Cerebellar cortex (tissue), 1 donor: ENCODE measurements around the gene VWA3B.
A peak's percentile ranks its signal among the peaks of the same experiment; 100 is the strongest.
"Not testable (repeated sequence)": the region's sequence is repeated elsewhere in the genome, so short reads cannot be mapped to it uniquely, and the experiment has no call there.

ENCODE experiments used
- DNase-seq: peaks from one replicate; pipeline ENCODE4 v3.0.0-alpha.2; 2015; ENCODE audit warnings: low spot score

The VWA3B gene

DNA sequence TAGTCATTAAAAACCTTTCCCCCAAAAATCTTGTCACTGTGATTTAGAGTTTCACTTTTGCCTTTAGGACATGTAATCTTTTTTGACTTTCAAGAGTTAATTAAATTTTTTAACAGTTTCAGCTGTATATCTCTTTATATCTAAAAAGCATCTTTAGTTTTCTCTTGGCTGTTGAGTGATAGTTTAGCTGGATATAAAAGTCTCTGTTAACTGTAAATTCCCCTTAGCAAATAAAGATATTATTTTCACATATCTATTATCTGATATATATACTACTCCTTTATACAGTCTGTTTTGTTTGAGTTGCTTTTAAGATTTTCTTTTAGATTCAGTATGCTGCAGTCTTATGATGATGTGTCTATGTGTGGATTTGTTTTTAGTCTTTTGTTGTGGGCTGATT, 160.4 kb downstream of the VWA3B start:
- no peak for DNase-seq

DNA sequence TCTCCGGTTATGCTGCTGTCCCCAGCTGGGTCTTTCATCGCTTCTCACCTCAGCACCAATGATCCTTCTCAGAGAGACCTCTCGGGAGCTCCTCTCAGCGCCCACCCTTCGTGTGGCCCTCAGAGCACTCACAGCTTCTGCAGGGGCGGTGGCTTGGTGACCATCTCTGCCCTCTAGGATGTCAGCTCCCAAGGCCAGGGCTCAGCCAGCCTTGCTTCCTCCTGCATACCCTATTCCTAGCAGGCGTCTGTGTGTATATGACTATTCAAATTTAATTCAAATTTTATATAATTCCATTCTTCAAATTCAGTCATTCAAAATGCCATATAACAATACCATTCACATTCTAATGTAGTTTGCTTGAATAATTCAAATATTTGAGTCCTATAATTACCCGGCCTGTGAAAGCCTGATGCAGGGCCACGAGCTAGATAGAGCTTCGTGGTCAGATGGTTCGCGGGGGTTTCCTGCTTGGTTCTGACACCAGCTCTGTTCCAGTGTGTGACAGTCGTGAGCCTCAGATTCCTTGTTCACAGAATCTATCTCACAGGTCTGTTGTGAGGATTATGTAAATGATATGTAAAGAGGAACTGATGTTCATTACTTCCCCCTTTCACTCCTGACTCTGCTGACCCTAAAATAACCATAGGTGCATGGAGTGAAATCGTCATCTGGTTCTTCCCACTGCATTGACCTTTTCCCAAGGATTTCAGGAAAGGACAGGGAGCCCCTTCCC, 165.2 kb downstream of the VWA3B start:
- DNase-seq: no peak

DNA sequence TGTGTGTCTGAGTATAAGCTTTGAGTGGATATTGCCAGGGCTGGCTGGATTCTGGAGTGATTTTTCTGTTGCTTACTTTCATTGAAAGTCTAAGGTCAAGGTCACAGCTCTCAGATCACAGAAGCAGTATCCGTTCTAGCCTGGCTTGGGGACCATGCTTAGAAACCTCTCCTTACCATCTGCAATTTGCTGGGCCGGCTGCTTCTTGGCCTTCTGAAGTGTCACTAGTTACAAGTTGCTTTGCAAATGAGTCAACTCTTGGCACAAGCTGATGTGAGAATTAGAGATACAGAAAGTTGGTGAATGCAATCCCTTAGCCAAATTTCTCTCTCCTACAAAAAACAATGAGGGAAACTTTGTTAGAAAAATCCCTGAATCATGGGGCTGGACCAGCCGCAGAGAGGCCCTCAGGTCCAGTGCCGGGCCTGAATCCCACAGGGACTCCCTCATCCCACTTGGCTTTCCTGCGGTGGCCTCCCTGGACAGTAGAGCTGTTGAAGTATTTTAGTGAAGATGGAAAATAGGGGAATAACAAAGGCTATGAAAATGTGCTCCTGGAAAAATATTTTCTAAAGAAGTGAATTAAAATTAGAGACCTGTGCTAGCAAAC, 166.6 kb downstream of the VWA3B start:
- DNase-seq: no peak

DNA sequence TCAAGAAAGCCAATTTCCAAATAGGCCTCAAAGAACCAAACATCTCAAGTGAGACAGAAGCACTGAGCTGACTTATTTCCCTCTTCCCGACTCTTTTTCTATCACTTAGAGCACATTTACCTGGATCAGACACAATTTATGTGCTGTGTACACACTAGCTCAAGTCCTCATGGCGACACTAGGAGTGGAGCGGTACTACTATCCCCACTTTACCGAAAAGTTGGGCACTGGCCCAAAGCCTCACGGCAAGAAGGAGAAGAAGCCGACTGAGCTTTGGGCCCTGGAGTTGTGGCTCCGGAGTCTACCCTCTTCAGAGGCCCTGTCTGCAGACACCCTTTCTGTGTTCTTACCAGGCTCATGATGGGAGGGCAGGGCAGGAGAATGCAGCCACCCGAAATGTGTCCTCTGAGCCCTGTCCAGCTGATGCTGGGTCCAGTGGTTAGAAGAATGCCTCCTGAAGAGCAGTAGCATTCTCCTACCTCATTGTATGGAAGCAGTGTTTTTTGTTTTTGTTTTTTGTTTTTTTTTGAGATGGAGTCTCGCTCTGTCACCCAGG, 167.6 kb downstream of the VWA3B start:
- DNase-seq: no peak

DNA sequence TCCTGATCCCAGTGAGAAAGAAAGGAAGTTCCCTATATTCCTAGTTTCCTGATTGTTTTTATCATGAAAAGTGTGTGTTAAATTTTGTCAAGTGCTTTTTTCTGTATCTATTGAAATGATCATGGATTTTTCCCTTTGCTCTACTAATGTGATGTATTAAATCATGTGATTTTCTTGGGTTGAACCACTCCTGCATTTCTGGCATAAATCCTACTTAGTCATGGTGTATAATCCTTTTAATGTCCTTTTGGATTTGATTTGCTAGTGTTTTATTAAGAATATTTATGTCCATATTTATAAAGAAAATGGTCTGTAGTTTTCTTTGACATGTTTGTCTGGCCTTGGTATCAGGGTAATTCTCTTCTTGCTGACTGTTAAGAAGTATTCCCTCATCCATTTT, 171.9 kb downstream of the VWA3B start:
- DNase-seq: no peak

DNA sequence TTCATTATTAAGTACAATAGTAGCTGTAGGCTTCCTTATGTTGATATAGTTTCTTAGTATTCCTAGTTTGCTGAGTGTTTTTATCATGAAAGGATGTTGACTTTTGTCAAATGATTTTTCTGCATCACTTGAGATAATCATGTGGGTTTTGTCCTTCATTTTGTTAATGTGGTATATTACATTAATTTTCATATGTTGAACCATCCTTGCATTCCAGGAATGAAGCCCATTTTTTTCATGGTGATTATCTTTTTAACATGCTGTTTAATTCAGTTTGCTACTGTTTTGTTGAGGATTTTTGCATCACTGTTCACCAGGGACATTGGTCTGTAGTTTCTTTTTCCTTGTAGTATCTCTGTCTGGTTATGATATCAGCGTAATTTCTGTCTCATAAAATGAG, 176.4 kb downstream of the VWA3B start:
- no peak for DNase-seq

DNA sequence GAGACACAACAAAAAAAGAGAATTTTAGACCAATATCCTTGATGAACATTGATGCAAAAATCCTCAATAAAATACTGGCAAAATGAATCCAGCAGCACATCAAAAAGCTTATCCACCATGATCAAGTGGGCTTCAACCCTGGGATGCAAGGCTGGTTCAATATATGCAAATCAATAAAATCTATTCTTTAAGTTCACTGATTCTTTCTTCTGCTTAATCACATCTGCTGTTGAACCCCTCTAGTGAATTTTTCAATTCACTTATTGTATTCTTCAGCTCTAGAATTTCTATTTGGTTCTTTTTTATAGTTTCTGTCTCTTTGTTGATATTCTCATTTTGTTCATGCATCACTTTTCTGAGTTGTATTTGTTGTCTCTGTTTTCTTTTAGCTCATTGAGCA, 181.3 kb downstream of the VWA3B start:
- DNase-seq: not testable (repeated sequence)

DNA sequence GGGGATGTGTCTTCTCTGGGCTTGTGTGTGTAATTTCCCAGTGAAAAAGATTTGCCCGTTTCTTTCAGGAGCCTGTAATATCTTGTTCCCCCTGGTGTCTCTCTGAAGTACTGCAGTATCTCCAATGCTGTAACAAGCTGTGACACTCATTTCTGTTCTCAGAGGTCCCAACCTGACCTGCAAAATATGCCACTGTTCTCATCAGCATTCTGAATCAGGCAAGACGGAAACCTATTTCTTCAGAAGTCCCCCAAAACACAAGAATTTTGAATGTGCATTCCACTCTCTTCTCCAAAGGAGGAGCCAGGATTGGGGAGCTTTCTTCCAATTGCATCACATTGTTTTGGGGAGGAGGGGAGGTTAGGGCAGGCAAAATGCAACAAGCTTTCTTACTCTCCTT, 182.3 kb downstream of the VWA3B start:
- DNase-seq: peak; percentile 36

DNA sequence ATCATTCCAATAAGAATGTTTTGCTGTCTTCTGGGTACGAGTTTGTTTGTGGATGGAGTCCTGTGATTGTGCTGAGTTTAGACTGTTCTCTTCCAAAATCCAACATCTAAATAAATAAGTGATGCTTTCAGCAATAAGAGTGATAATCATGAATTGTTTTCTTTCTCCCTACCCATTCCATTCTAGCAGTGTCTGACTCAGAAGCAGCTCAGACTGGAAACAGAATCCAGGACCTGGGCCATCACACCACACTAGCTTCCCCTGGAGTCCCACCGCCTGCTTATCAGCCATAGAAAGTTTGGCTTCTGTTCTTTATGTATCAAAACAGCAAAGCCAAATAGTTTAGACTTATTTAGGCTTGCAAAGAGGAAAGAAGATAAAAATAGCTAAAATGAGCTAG, 182.9 kb downstream of the VWA3B start:
- DNase-seq: no peak

DNA sequence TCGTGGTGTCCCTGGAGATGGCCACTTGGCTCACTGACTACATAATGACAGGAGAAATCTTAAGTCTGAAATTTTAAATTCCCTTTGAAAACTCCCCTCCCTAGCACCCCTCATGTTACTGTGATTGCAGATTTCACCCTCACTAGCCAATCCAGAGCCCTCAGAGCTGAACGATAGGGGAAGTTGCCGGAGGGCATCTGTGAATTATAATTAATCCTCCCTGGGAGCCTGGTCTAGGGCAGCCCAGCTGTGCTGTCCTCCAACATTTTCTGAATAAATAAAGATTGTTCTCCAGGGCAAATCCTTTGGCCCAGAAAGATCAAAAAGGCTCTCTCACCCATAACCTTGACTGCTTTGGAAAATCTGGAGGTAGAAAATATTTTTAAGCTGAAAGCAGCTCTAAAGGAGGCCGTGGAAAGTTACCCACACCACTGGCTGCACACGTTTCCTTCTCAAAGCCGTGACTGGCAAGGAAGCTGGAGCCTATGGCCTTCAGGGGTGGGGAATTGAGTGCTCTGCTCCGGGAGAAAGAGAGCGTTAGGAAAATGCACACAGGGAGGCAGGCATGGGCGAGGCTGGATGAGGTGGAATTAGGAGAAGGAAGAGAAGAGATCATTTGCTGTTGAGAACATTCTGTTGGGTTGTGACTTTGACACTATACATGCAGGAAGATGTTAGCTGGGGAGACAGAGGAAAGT, 190.3 kb downstream of the VWA3B start:
- DNase-seq: no peak

DNA sequence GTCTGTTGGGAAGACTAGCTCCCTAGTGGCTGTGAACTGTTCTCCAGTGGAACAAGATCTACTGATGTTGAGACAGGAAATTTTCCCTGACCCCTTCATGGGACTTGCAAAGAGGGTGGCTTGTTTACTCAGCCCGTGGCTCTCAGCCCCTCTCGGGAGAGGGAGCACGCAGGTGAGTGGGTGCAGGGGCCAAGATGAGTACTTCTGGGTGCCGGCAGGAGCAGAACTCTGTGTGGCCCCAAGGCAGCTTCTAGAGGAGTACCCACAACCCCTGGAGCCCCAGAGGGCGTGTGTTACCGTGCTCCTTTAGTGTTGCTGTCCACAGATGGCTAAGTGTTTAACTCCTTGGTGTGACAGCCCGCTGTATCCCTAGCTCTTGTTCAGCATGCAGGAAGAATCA, 191.1 kb downstream of the VWA3B start:
- DNase-seq: no peak

DNA sequence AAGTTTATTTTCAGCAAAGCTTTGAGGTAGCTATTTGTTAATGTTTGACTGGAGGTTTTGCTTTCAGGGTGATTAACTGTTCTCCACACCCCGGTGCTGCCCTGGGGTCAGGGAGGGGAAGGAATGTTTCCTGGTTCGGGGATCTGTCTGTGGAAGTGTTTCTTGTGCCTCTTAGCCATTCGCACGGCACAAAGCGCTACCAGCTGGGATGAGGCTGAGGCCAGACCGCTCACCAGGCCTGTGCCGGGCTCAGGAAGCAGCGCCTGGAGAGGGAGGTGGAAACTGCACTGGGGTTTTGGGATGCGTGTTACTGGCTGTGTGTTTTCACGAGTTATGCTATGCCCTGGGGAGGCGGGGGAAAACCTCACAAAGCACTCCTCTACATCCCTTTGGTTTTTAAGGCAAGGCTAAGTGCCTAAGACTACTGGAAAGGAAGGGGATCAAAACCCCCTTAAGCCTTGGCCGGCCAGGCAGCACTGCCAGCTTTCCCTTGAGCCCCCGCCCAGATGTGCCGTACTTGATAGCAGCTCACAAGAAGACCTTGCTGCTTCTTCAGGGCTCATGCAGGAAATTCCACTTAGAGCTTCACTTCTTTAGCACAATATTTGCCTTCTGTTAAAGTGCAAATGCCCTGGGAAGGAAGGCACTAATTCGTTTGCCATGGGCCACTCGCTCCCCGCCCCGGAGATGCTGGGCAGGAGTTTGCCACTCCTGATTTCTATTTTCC, 193.6 kb downstream of the VWA3B start:
- DNase-seq: no peak

DNA sequence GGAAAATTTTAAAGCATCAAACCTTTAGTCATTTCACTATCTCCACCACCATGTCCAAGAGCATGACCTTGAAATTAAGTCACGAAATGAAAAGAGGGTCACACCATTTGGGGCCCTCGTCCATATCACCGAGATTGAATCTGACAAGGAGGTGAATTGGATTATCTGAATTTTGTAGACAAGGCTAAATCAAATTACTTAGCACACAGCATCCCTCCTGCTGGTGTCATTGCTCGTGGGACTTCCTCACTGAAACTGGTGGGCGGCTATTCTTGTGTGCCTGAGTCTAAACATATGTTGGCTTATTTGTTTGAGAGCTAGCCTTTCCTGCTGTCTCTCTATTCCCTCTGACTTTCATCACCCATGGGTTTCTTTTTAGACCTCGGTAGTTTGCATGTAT, 194.6 kb downstream of the VWA3B start:
- DNase-seq: no peak

DNA sequence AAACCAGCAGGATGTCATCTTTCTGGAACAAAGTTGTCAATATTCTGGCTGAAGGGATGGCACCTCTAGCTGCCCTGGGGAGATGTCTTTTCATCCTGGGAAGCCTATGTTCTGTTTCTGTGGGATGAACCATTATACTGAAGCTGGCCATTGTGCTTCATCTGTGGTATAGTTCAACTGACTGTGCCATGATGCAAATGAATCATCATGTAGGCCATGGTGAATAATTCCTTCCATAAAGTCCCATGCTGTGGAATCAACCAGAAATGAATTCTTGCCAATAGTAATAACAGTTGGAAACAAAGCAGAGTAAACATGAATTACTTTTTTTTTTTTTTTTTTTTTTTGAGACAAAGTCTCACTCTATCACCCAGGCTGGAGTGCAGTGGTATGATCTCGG, 195.1 kb downstream of the VWA3B start:
- DNase-seq: no peak

DNA sequence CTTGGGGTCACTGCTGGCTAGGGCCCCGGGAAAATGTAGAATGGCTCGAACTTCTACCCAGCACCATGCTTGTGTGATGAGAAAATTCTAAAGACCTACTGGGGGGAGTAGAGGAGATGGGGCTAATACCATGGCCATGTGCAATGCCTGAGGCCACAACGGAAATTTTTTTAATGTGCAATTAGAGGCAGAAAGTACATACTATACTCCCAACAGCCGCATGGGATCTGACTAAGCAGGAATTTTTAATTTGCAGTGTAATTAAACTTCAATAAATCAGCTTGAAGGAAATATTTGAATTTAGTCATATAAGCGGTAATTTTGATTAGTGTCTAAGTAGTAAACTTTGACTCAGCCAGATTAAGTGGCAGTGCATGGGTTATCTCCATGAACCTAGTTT, 206.1 kb downstream of the VWA3B start:
- no peak for DNase-seq

DNA sequence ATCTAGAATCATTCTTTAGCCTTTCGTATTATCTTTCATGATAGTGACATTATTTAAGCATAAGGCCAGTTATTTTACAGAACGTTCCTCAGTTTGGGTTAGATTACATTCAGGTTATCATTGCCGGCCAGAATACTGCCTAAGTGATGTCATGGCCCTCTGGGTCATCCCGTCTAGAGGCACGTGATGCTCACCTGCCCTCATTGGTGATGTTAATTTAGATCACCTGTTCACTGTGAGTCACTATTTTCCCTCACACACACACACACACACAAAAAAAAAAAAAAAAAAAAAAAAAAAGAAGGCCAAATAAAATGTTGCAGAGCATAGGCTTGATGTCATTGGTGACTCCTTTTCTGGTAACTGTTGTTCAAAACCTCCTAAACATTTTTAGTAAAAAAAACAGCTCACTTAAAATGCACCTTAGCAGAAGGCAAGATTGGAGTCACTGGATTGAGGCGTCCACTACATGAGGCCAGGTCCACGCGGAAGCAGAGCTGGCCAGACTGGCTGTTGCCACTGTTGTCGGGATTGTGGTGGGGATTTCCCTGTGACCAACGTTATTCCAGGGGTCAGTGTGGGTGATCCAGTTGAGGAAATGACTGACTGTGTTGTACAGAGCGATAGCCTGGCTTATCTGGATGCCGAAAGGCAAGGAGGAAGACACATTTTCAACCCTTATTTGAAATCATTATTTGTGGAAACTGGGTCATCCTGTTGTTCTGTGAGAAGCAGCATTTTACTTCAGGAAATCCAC, 207.1 kb downstream of the VWA3B start:
- DNase-seq: no peak

DNA sequence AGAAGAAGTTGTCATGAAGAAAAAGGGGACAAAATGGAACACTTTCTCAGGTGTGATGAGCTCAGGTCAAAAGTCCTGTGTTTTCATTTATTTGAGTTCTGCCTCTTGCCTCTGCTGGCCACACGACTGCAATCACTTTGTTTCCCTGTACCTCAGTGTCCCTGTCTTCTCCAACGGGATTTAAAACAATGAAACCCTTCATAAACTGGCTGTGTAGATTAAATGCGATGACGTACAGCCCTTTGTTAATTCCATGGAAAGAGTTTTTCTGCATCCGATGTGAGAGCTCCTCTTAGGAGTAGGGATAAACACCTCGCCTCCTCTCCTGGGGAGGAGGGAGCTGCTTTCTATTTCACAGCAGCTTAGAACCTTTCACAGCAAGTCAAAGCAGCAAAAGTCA, 207.7 kb downstream of the VWA3B start:
- DNase-seq: no peak

DNA sequence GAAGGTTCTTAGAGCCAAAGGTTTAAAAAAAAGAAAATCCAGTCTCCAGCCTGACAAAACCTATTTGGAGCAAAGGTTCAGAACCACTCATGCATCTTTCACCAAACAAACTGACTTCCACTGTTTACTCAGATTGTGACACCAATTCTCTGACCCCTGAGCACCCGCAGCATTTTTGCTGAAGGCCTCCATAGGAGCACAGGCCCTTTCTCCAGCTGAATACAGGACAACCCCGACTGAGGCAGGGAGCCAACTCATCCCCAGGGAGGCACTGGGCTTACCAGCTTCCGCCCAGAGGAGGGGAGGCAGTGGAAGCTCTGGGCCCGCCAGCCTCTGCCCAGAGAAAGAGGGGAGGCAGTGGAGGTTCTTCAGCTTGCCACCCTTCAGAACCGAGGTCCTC, 208.3 kb downstream of the VWA3B start:
- no peak for DNase-seq

DNA sequence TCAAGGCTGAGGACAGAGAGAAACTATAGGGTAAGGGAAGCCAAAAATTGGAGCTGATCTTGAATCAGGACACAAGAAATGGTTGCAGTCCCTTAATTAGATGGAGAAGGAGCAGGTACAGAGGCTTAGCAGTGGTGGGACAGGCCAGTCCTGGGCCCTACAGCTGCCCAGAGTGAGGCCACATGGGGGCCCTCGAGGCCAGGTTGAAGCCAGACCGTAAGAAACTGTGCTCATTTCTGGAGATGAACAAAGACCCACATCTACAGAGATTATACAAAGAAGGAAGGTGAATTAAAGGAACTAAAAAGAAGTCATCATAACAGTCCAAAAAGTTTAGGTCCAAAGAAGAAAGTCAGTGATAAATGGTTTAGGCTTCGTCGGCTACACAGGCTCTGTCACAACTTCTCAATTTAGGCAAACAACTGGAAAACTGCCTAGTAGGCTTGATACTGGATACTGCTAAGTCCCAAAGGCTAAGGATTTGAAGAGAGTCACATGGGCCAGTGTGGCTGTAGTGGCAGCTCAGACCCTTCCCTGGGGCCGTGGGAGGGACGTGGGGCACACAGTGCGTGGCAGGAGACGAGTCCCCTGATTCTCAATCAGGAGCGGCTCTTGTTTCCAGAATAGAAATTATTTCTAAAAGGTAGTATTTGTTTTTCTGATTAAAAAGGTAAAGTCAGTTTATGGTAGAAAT, 208.9 kb downstream of the VWA3B start:
- no peak for DNase-seq

DNA sequence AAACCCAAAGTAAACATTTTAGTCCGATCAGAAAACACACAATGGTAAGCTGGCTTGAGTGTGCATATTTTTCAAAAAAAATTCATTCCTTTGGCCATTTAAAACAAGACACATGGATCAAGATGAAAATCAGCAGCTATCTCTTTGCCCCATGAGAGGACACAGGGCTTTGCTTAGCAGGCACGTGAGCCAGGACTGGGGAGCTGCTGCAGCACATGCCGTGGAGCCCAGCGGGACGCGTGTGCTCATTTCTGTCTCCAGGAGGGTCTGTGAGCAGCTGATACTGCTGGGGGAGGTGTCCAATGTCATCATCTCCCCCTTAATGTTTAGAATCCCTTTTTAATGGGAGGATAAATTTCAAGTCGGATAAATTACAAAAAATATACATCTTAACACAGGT, 209.5 kb downstream of the VWA3B start:
- DNase-seq: no peak
